Measurements from ENCODE around the gene BACH2.

GRCh38 chr6:90294614-90294988, 2.0 kb downstream of the BACH2 start:
- no peak for TF ChIP-seq GABPA (IDR thresholded peaks at IDR 0.05; ENCODE audit: borderline replicate concordance, insufficient read depth, low read length)
- no peak for TF ChIP-seq EZH2 (IDR thresholded peaks at IDR 0.05; ENCODE audit: low read depth, low read length, severe bottlenecking)
- no peak for TF ChIP-seq CTCF (IDR thresholded peaks at IDR 0.05; ENCODE audit: control extremely low read depth in 1 of 3, insufficient read depth in 1 of 3, low read depth in 1 of 3, low read length in 3 of 3)
- TF ChIP-seq CBX5 (IDR thresholded peaks at IDR 0.05; ENCODE audit: low read depth, low read length) = no peak
- TF ChIP-seq BRCA1 (IDR thresholded peaks at IDR 0.05; ENCODE audit: low read depth, low read length) = no peak
- no peak for TF ChIP-seq EP300 (IDR thresholded peaks at IDR 0.05; ENCODE audit: borderline replicate concordance in 1 of 2, low read depth in 2 of 2, low read length in 2 of 2)
- TF ChIP-seq CHD7 (IDR thresholded peaks at IDR 0.05; ENCODE audit: insufficient replicate concordance, low read length) = no peak
- no peak for TF ChIP-seq CEBPB (IDR thresholded peaks at IDR 0.05; ENCODE audit: low read depth, low read length)
- no peak for TF ChIP-seq TEAD4 (IDR thresholded peaks at IDR 0.05; ENCODE audit: low read depth, low read length)
- TF ChIP-seq PHF8 (conservative IDR thresholded peaks at IDR 0.05; ENCODE audit: low read depth, low read length) = no peak
- no peak for TF ChIP-seq USF2 (IDR thresholded peaks at IDR 0.05; ENCODE audit: low read length)
- TF ChIP-seq FOSL1 (IDR thresholded peaks at IDR 0.05; ENCODE audit: insufficient read depth, low read depth, low read length) = no peak
